HG03460 (cell line): ENCODE results near the gene DLL3.
A peak's percentile ranks its signal among the peaks of the same experiment; 100 is the strongest.

Experiments
- ATAC-seq: cut with Tn5 transposase; IDR thresholded peaks from one replicate; pipeline ENCODE4 v1.9.1; 2021; ENCODE audit not compliant: unreplicated experiment

Gene DLL3

GRCh38 chr19:39515551-39516191 is 16.9 kb downstream of the DLL3 start:
- no peak for ATAC-seq

- no peak for ATAC-seq
Observed at GRCh38 chr19:39516270-39516669, 17.5 kb downstream of the DLL3 start.

- no peak for ATAC-seq
Observed at GRCh38 chr19:39517432-39517831, 18.7 kb downstream of the DLL3 start.

GRCh38 chr19:39518458-39518857 is 19.7 kb downstream of the DLL3 start:
- no peak for ATAC-seq

DNA sequence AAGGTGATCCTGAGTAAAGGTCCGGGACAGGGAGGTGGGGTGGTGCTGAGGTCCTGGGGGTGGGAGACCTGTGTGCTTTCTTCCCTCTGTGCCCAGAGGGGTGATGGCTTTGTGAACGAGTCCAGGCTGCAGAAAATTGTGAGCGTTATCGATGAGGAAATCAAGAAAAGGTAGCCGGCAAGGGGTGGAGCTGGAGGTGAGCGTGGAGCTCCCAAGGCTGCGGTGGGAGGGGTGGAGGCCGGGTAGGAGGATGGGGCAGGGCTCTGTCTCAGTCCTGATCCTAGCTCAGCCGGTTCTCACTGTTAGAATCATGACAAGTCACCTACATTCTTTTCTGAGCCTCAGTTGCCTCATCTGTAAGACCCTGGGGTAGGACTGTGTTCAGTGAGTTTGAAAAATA is 20.2 kb downstream of the DLL3 start:
- no peak for ATAC-seq

DNA sequence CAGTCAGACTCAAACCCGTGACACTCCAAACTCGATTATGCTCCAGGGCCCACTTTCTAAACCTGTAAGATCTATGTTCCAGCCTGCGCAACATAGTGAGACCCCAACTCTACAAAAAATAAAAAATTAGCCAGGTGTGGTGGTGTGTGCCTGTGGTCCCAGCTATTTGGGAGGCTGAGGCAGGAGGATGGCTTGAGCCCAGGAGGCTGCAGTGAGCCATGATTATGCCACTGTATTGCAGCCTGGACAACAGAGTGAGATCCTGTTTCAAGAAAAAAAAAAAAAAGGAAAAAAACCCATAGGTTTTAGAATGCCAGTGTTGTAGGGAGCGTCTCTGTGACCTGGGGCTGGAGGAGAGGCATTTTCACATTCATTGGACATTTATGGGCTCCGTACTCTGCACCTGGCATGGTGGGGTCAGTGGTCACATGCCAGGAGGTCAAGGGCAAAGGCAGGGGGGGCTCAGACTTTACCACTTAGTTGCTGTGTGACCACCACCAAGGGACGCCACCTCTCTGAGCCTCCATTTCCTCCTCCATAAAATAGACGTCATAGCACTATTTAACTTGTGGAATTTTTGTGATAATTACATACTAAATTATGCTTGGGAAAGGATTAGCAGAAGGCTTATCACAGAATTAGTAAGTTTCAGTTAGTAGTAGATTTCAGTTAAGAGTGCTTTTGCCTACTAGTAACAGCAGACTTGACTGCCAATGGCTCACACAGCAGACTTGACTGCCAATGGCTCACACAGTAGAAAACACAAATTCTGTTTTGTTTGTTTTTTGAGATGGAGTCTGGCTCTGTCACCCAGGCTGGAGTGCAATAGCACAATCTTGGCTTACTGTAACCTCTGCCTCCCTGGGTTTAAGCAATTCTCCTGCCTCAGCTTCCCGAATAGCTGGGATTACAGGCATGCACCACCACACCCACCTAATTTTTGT is 22.1 kb downstream of the DLL3 start:
- no peak for ATAC-seq

DNA sequence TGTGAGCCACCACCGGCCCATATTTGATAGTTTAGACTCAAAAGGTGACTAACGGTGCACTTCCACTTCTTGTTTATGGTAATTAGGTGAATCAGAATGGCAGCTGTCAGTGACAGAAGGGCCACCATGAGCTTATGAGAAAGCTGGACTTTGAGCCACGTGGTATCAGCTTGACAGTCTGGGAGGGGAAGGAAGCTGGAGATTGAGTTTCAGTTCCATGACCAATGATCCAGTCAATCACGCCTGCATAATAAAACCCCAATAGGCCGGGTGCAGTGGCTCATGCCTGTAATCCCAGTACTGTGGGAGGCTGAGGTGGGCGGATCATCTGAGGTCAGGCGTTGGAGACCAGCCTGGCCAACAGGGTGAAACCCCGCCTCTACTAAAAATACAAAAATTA is 25.7 kb downstream of the DLL3 start:
- no peak for ATAC-seq

DNA sequence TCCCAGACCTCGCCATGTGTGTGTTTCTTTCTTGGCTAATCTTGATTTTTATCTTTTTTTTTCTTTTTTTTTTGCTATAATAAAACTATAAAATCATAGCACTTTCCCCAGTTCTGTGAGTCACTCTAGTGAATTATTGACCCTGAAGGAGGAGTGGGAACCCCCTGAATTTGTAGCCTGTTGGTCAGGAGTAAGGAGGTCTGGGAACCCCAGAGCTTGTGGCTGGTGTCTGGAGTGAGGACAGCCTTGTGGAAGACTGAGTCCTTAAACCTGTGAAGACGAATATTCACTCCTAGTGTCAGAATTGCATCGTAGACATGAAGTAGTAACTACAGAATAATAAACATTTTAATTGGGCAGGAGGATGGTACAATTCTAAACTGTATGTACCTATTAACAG is 26.5 kb downstream of the DLL3 start:
- no peak for ATAC-seq

DNA sequence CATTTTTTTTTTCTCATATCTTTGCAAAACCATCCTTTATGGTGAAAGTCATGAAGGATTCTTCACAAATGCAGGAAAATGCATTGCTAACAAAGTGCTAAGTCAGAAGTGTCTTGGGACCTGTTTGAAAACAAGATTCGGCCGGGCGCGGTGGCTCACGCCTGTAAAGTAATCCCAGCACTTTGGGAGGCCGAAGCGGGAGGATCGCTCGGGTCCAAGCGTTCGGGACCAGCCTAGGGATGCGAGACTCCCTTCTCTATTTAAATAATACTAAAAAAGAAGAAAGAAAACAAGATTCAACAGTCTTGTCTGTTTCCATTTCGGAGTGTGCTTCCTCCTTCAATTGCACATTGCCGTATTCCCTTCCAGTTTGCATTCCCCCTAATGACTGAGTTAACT is 33.1 kb downstream of the DLL3 start:
- no peak for ATAC-seq

- ATAC-seq = peak; percentile 81
Observed at GRCh38 chr19:39532233-39533002, 33.7 kb downstream of the DLL3 start, which contains the start of gene EID2B. TSS of gene EID2B (minus strand) at chr19:39532852. CDS start at chr19:39532802, 50 bp downstream.

GRCh38 chr19:39533003-39533512 is 34.3 kb downstream of the DLL3 start:
- no peak for ATAC-seq

DNA sequence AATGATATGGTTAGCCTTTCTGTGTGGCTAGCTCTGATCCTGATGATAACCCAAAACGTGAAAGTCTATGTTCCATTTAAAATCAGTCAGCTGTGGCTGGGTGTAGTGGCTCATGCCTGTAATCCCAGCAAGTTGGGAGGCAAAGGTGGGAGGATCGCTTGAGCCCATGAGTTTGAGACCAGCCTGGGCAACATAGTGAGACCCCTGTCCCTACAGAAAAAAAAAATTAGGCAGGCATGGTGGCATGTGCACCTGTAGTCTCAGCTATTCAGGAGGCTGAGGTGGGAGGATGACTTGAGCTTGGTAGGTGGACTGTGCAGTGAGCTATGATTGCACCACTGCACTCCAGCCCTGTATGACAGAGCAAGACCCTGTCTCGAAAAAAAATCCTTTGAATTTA is 35.0 kb downstream of the DLL3 start:
- ATAC-seq = no peak

DNA sequence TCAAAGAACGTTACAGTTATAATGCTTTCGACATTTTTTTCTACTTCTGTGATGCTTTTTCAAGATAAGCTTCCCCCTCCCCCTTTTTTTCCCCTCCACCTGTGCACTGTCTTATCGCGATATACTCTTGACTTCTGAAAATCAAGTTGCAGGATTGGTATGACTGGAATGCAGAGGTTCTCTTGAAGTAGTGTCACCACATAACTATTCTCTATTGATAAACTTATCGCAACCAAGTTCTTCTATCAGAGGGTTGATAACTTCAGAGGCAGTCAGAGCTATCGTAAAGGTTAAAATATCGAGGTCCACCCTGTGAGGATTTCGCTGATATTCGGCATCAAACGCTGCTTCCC is 40.4 kb downstream of the DLL3 start:
- no peak for ATAC-seq

- peak; percentile 86 for ATAC-seq
Observed at GRCh38 chr19:39539518-39540332, 41.0 kb downstream of the DLL3 start, which contains the start of gene EID2. TSS of gene EID2 (minus strand) at chr19:39540161. CDS start at chr19:39540079, 82 bp downstream.

DNA sequence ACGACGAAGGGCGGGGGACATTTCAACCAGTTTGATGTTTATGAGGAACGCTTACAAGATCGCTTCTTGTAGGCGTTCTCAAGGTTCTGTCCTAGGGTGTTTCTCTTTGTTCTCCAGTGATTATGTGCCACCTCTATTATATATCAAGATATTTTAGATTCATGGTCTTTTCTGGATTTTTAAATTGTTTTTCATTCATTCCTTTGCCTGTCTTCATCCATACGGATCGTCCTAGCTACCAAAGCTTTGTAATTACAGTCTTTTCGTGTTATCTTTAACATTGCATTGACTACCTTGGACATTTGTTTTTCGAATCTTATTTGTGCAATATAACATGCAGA is 41.6 kb downstream of the DLL3 start:
- ATAC-seq = no peak

DNA sequence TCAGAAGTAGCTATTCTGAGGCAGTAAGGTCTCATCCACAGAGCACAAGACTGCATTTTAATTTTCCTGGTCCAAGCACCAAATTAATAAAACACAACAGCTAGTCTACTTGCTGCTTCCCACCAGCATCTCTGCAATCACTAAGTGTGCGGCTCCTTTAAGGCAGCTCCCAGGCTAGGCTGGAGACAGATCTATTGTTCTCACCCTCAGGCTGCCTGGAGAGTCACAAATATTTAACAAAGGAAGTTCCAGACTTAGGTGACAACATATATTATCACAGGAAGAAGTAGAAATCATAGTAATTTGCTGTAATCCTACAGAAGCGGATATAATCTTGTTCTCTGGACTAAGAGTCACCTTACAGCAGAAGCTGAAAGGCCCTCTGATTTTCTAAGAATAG is 43.5 kb downstream of the DLL3 start:
- ATAC-seq = no peak

- no peak for ATAC-seq
Observed at GRCh38 chr19:39543477-39543857, 44.7 kb downstream of the DLL3 start.

- no peak for ATAC-seq
Observed at GRCh38 chr19:39544226-39544903, 45.6 kb downstream of the DLL3 start.

DNA sequence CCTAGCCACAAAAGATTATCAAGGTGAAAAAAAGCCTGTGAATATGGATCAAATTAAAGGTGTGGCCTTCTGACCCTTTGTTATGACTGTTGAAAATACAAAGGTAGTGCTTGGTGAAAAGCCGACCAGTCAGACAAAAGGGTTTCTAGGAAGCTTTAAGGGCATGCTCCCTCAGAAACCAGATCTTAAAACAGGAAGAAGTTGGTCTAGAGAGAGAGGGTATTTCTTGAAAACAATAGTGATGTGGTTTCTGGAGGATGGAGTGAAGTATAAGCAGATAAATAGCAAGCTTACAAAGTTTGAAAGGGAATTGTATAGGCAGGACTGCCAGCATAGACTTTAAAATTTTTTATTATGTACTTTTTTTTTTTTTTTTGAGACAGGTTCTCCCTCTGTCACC is 46.2 kb downstream of the DLL3 start:
- no peak for ATAC-seq

GRCh38 chr19:39546599-39546998 is 47.9 kb downstream of the DLL3 start:
- no peak for ATAC-seq
